HEK293 (cell line): ENCODE measurements around the gene KCNB1.

ENCODE experiments used
- CTCF ChIA-PET: fragments of 350-600 bp; formaldehyde crosslinking; extraction: SDS; loops from one replicate; lab custom pipeline; 2021; ENCODE audit warnings: antibody characterized with exemption; lab: Yijun Ruan, JAX
- POLR2A ChIA-PET: fragments of 300-600 bp; formaldehyde crosslinking; extraction: SDS; loops from one replicate; lab custom pipeline; 2020; ENCODE audit warnings: antibody characterized with exemption, inconsistent platforms; lab: Yijun Ruan, JAX
- H3K27ac ChIP-seq: fragments of 200-500 bp; sonication (Bioruptor generic); 2 replicates; pipeline ENCODE4 v1.5.1; 2014; ENCODE audit warnings: low read depth, low read length, control low read depth, inconsistent platforms; ENCODE audit errors: extremely low read depth
- H3K36me3 ChIP-seq, 2 experiments: fragments of 200-500 bp in 1 of 2; sonication (Bioruptor generic) in 1 of 2; 1 replicate in 1 of 2; 2 replicates in 1 of 2; pipeline ENCODE4 v1.5.1; 2014 to 2017; ENCODE audit warnings: inconsistent platforms in 2 of 2, low read length in 2 of 2; ENCODE audit not compliant: control insufficient read depth in 2 of 2, insufficient read depth in 1 of 2
- H3K4me1 ChIP-seq: fragments of 200-500 bp; sonication (Bioruptor generic); 2 replicates; pipeline ENCODE4 v1.5.1; 2014; ENCODE audit warnings: mild to moderate bottlenecking, low read length, inconsistent platforms; ENCODE audit not compliant: control insufficient read depth, insufficient read depth
- H3K4me3 ChIP-seq: 2 replicates; pipeline ENCODE4 v1.5.1; 2011; ENCODE audit warnings: low read depth, mild to moderate bottlenecking, control low read depth, low read length, moderate library complexity
- H3K9me3 ChIP-seq: fragments of 200-500 bp; sonication (Bioruptor generic); 2 replicates; pipeline ENCODE4 v1.5.1; 2014; ENCODE audit warnings: low read depth, low read length, inconsistent platforms; ENCODE audit not compliant: control insufficient read depth, insufficient read depth
- ATF2 ChIP-seq: fragments of 450-650 bp; formaldehyde crosslinking; IDR thresholded peaks from 2 replicates; pipeline ENCODE4 v1.5.1; 2016; ENCODE audit warnings: missing biosample characterization, missing genetic modification characterization, low read depth
- FEZF1 ChIP-seq: fragments of 450-650 bp; formaldehyde crosslinking; IDR thresholded peaks from 2 replicates; pipeline ENCODE4 v1.5.1; 2016; ENCODE audit warnings: missing biosample characterization, missing genetic modification characterization
- INSM2 ChIP-seq: fragments of 450-650 bp; formaldehyde crosslinking; IDR thresholded peaks from 2 replicates; pipeline ENCODE4 v1.5.1; 2016; ENCODE audit warnings: missing biosample characterization, missing genetic modification characterization
- KLF1 ChIP-seq: fragments of 450-650 bp; formaldehyde crosslinking; IDR thresholded peaks from 2 replicates; pipeline ENCODE4 v1.5.1; 2016; ENCODE audit warnings: missing biosample characterization, missing genetic modification characterization
- KLF8 ChIP-seq: fragments of 450-650 bp; formaldehyde crosslinking; IDR thresholded peaks from 2 replicates; pipeline ENCODE4 v1.5.1; 2016; ENCODE audit warnings: missing biosample characterization, missing genetic modification characterization
- SP2 ChIP-seq: fragments of 450-650 bp; formaldehyde crosslinking; IDR thresholded peaks from 2 replicates; pipeline ENCODE4 v1.5.1; 2016; ENCODE audit warnings: missing biosample characterization, missing genetic modification characterization
- SP7 ChIP-seq: fragments of 450-650 bp; formaldehyde crosslinking; IDR thresholded peaks from 2 replicates; pipeline ENCODE4 v1.5.1; 2016; ENCODE audit warnings: missing biosample characterization, missing genetic modification characterization
- YY2 ChIP-seq: fragments of 450-650 bp; formaldehyde crosslinking; IDR thresholded peaks from 2 replicates; pipeline ENCODE4 v1.5.1; 2016; ENCODE audit warnings: missing biosample characterization, missing genetic modification characterization
- ZBTB44 ChIP-seq: fragments of 450-650 bp; IDR thresholded peaks from 2 replicates; pipeline ENCODE4 v1.5.1; 2018; ENCODE audit warnings: missing biosample characterization, mild to moderate bottlenecking, missing genetic modification characterization
- ZBTB6 ChIP-seq: fragments of 450-650 bp; formaldehyde crosslinking; IDR thresholded peaks from 2 replicates; pipeline ENCODE4 v1.5.1; 2017; ENCODE audit warnings: missing biosample characterization, missing genetic modification characterization
- ZFP37 ChIP-seq: fragments of 450-650 bp; formaldehyde crosslinking; IDR thresholded peaks from 2 replicates; pipeline ENCODE4 v1.5.1; 2016; ENCODE audit warnings: missing biosample characterization, missing genetic modification characterization
- ZFP69B ChIP-seq: fragments of 450-650 bp; formaldehyde crosslinking; IDR thresholded peaks from 2 replicates; pipeline ENCODE4 v1.5.1; 2016; ENCODE audit warnings: missing biosample characterization, missing genetic modification characterization
- ZNF112 ChIP-seq: fragments of 450-650 bp; formaldehyde crosslinking; IDR thresholded peaks from 2 replicates; pipeline ENCODE4 v1.5.0; 2017; ENCODE audit warnings: missing biosample characterization, missing genetic modification characterization
- ZNF138 ChIP-seq: fragments of 450-650 bp; formaldehyde crosslinking; IDR thresholded peaks from 2 replicates; pipeline ENCODE4 v1.5.1; 2016; ENCODE audit warnings: missing biosample characterization, missing genetic modification characterization, borderline replicate concordance
- ZNF184 ChIP-seq: fragments of 450-650 bp; IDR thresholded peaks from 2 replicates; pipeline ENCODE4 v1.5.1; 2018; ENCODE audit warnings: missing biosample characterization, mild to moderate bottlenecking, missing genetic modification characterization
- ZNF2 ChIP-seq: fragments of 450-650 bp; formaldehyde crosslinking; IDR thresholded peaks from 2 replicates; pipeline ENCODE4 v1.5.1; 2016; ENCODE audit warnings: missing biosample characterization, missing genetic modification characterization
- ZNF292 ChIP-seq: fragments of 450-650 bp; formaldehyde crosslinking; IDR thresholded peaks from 2 replicates; pipeline ENCODE4 v1.5.1; 2016; ENCODE audit warnings: low read depth, missing biosample characterization, missing genetic modification characterization, borderline replicate concordance
- ZNF350 ChIP-seq: fragments of 450-650 bp; formaldehyde crosslinking; IDR thresholded peaks from 2 replicates; pipeline ENCODE4 v1.5.0; 2017; ENCODE audit warnings: missing biosample characterization, mild to moderate bottlenecking, missing genetic modification characterization
- ZNF555 ChIP-seq: fragments of 450-650 bp; formaldehyde crosslinking; conservative IDR thresholded peaks from 2 replicates; pipeline ENCODE4 v1.5.1; 2017; ENCODE audit warnings: missing biosample characterization, mild to moderate bottlenecking, missing genetic modification characterization, inconsistent platforms

The KCNB1 gene

GRCh38 chr20:49515586-49515985 lies 33.1 kb upstream of the KCNB1 start:
- Histone ChIP-seq H3K4me3 (no peak overlapping the region), H3K9me3 (no peaks in the 10 kb centered on the region), H3K4me1 (no peaks in the 10 kb centered on the region), H3K27ac (no peak overlapping the region), H3K36me3 (no peaks in the 10 kb centered on the region)
- ChIA-PET CTCF (interaction anchor here (0.6 to 2.0 kb wide), 6 partner anchors 10 to 298 kb away, joined by 3 to 7 read pairs (median 4); no protein-coding TSS in a partner anchor), POLR2A (no interaction called here)
- 0 out of 2 replicates have a peak, but pooled peaks have one; percentile 39 for TF ChIP-seq ZBTB44
- no peak for TF ChIP-seq SP7 (tag by site-specific recombination)

- Histone ChIP-seq H3K4me3 (no peak overlapping the region), H3K27ac (no peak overlapping the region), H3K4me1 (no peaks in the 10 kb centered on the region), H3K9me3 (no peaks in the 10 kb centered on the region), H3K36me3 (no peaks in the 10 kb centered on the region)
- CTCF ChIA-PET = interaction anchor here (0.7 to 1.2 kb wide), 2 partner anchors 95 to 179 kb away, joined by 3 to 4 read pairs; no protein-coding TSS in a partner anchor
- POLR2A ChIA-PET = no interaction called here
- TF ChIP-seq SP2 (0 out of 2 replicates have a peak, but pooled peaks have one; percentile 16), ZNF350 (no peak)
- TF ChIP-seq, all 188 proteins: peak for 1
These were observed 31.0 kb upstream of the KCNB1 start for GRCh38 chr20:49513517-49513916.

- no peak overlapping the region for H3K4me3 ChIP-seq
- H3K9me3 ChIP-seq = no peaks in the 10 kb centered on the region
- ChIA-PET CTCF (interaction anchor here (1.2 to 2.3 kb wide), 2 partner anchors 29 to 95 kb away, joined by 4 to 10 read pairs; no protein-coding TSS in a partner anchor), POLR2A (no interaction called here)
- TF ChIP-seq ATF2 (tag by site-specific recombination) (no peak), KLF1 (no peak), ZNF184 (tag by site-specific recombination) (no peak), ZNF2 (tag by site-specific recombination) (no peak), FEZF1 (no peak), ZNF292 (tag by site-specific recombination) (no peak), ZNF138 (no peak), ZFP37 (tag by site-specific recombination) (no peak), ZNF112 (no peak), YY2 (tag by site-specific recombination) (no peak), KLF8 (no peak), ZNF555 (tag by site-specific recombination) (no peak), ZBTB6 (tag by site-specific recombination) (no peak), INSM2 (no peak), ZFP69B (tag by site-specific recombination) (no peak)
- no peak overlapping the region for H3K27ac ChIP-seq
- H3K4me1 ChIP-seq = no peaks in the 10 kb centered on the region
- H3K36me3 ChIP-seq = no peaks in the 10 kb centered on the region
These were observed 30.5 kb upstream of the KCNB1 start for GRCh38 chr20:49513009-49513408.
